SK-N-DZ (cell line): ENCODE results near the gene LIN37.
"Not testable (repeated sequence)": the region's sequence is repeated elsewhere in the genome, so short reads cannot be mapped to it uniquely, and the experiment has no call there.

ENCODE experiments used
- DNase-seq: peaks from one replicate; pipeline ENCODE4 v3.0.0-alpha.2; 2015; ENCODE audit warnings: low spot score

The LIN37 gene

GRCh38 chr19:35789195-35789977 lies 41.0 kb downstream of the LIN37 start:
- no peak for DNase-seq

- no peak for DNase-seq
Observed at GRCh38 chr19:35789978-35790944, 41.9 kb downstream of the LIN37 start.

DNA sequence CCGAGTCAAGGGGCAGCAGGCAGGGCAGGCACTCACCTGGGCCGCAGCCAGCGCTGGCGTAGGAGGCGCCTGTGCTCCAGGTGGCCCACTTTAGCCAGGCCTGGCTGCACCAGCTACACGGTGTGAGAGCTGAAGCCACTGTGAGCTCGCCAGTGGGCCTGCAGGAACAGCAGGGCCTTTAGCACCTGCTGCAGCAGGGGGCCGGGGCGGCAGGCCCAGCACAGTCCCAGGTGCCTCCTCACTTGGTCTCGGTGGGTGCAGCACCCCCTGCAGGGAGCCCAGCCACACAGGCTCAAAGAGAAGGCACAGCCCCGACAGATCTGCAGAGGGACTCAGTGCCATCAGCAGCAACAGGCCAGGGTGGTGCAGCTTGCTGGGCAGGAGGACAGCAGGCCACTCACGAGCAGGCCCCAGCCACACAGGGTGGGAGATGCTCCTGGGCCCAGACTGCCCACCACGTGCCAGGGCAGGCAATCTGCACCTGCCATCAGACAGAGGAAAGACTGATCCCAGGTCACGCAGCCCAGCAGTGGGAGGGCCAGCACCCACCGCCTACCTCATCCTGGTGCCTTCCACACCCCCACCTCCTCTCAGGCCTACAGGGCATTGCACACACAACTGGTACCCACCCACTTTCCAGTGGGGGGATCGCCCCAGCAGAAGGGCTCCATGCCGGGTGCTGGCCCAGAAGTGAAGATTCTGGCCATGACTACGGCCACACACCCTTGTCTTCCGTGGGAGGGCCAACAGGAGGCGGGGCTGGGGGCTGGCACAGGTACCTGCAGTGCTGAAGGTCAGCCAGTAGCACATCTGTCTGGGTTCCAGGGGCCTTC lies 42.8 kb downstream of the LIN37 start:
- peak; percentile 31 for DNase-seq

DNA sequence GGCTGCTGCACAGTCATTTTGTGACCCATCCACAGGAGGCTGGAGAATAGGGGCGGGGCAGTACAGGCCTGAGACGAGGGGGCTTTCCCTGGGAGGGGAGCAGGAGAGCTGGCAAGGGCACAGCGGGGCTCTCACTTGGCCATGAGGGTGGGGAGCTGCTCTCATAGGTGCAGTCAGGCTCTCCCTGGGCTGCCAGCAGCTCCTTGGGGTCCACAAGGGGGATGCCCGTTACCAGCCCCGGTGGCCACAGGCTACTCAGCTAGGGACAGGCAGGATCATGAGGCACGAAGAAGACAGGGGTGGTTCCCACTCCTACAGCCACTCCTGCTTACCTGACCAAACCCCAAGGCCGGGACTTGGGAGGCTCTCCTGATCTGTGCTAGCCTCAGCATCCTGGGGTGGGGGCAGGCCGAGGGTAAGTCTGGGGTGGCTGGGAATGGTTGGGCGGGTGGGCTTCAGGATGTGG lies 43.5 kb downstream of the LIN37 start:
- DNase-seq = no peak

- no peak for DNase-seq
Observed at GRCh38 chr19:35792312-35792711, 43.9 kb downstream of the LIN37 start.

DNA sequence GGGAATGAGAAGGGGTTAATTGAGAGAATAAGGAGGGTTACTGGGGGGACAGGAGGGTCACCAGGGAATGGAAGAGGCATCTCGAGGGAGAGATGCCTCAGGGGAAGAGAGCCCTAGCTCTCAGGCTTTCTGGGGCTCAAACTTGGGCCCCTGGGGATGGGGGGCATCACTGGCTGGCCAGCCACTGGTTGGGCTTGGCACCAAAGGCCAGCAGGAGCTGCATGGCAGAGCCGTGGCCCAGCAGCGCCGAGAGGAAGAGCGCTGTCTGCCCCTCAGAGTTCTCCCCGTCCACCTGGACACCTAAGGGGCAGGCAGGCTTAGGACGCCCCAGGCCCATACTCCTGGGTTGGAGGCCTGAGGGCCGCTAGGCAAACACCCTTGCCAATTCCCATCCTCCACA lies 44.5 kb downstream of the LIN37 start:
- no peak for DNase-seq

DNA sequence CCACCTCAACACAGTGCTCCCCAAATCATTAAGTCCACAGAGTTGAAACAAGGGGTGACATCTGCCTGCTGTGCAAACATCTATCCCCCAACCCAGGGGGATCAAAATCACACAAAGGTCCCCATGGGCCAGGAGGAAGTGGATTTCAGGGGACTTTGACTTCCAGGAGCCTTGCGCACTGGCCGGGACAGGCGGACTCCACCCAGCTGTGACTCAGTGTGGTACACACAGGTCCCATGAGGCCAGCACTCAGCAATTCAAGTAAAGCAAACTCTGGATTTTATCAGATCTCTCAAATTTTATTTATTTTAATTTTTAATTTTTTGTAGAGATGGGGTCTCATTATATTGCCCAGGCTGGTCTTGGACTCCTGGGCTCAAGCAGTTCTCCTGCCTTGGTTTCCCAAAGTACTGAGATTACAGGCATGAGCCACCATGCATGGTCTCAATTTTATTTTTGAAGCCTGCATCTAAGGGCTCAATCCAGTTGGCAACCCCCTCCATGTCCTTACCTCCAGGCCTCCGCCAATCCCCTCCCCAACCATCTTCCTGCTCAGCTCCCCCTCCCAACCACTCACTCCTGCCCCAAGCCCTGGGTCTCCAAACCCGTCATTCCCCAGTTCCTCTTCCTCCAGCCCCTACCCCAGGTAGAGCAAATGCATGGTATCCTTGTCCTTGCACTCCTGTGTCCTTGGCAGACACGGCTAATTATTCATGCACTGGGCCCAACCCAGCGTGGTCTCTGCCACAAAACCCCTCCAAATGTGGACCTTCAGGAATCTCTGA lies 45.2 kb downstream of the LIN37 start:
- no peak for DNase-seq

DNA sequence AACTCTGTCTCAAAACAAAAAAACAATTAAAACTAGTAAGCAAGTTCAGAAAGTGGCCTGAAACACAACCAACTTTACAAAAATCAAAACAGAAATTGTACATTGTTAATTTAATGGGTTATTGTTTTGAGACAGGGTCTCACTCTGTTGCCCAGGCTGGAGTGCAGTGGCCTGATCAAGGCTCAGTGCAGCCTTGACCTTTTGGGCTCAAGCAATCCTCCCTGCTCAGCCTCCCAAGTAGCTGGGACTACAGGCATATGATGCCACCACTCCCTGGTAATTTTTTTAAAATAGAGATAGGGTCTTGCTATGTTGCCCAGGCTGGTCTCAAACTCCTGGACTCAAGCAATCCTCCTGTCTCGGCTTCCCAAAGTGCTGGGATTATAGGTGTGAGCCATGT lies 47.2 kb downstream of the LIN37 start:
- DNase-seq = not testable (repeated sequence)

DNA sequence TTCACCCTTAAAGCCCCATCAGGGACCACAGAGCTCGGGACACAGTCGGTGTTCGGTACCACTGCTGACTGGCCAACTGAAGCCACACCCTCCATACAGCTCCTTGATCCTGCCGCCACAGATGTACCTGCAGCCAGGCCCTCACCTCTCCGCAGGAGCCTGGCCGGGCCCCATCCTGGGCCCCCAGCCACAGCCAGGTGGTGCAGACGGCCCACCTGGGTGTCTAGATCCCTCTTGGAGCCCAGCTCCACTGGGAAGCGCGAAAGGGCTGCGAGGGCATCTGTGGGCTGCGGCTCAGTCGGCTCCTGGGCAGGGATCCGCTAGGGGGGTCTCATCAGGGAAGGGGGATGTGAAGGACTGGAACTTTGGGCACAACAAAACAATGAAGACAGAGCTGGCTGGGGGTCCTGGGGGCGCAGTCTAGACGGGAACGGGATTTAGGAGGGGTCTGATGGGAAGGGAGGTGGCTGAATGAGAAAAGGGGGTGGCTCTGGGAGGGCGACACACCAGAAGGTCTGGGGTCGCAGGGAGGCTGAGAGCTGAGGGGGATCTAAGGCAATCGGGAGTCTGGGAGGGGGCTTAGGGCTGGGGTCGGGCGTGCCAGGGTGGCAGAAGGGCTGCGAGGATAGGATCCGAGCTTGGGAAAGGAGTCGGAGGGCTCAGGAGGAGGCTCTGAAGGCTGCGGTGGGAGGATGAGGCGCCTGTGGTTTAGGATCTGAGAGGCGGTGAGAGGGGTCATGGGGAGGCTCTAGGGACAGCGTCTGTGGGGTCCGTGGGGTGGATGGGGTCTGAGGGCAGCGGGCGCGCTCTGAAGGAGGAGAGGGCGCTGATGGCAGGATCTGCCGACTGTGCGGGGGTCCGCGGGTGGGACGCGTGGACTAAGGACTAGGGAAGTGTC lies 48.5 kb downstream of the LIN37 start:
- no peak for DNase-seq

DNA sequence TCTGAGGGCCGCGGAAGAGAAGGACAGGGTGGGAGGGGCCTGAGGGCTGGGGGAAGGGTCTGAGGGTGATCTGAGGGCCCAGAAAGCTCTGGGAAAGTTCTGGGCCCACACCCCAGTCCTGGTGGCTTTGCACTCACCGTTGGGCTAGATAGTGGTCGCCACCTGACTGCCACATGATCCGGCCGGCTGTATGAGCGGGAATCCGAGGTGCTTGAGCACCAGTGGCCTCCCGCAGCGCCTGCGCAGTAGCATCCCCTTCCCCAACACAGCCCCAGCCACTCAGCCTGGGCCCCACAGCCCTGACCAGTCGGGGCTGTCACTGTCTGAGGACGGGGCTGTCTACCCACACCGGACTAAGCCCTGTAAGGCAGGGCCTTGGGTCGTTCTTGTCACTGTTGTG lies 49.3 kb downstream of the LIN37 start:
- DNase-seq = peak; percentile 49

DNA sequence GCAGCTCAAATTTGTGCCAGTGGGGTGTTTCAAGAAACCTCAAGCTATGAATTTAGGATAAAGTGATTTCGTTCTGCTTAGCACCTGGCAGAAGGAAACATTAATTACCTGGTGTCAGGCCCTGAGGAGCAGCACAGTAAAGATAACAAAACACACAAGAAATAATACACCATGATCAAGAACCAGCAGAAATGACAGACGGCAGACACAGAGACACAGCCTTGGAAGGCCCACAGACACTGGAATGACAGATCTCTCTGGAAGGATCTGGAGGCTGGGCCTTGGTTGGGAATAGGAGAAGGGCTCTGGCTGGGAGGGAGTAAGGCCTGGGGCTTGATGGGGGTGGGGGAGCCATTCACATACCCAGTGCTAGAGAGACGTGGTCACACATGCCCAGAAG lies 53.5 kb downstream of the LIN37 start:
- DNase-seq = no peak
